ENCODE data around the gene GTPBP4. TPM values are rescaled to one million over a fixed set of nuclear protein-coding genes. Genes with fewer than 3 reads are reported as not detected.
A peak's percentile ranks its signal among the peaks of the same experiment; 100 is the strongest.

Gene GTPBP4
- total RNA-seq, 1 experiment from 2014 or later = 62.5 TPM

DNA sequence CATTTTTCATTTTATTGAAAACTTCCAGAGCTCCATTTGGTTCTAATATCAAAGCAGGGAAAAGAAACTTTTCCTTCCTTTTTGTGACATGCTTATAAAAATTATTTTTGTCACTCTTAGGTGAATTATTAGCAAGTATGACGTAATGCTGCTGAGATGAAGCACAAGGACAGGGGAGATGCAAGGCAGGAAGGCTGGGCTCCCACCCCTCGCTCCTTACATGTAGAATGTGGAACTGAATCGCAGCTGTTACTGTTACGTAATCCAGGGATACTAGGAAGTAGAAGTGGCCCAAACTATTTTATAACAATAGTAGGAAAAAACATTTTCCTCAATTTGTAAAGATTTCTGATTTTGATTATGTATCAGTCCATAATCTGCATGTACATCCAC lies 17.1 kb upstream of the GTPBP4 start:
- no peak for DNase-seq
- H3K79me2 ChIP-seq (ENCODE audit: low read depth) = no peaks in the 10 kb centered on the region
- CTCF ChIA-PET = no interaction called here
- H3K27ac ChIP-seq = no peak overlapping the region
- peaks cover 4% of the 10 kb centered on the region; the same call in 1 of the 2 replicates for H3K27me3 ChIP-seq (ENCODE audit: insufficient read depth, low read depth)
- TF ChIP-seq EZH2 (IDR thresholded peaks at IDR 0.05; ENCODE audit: low read depth) = no peak
- TF ChIP-seq, protein P1, sequence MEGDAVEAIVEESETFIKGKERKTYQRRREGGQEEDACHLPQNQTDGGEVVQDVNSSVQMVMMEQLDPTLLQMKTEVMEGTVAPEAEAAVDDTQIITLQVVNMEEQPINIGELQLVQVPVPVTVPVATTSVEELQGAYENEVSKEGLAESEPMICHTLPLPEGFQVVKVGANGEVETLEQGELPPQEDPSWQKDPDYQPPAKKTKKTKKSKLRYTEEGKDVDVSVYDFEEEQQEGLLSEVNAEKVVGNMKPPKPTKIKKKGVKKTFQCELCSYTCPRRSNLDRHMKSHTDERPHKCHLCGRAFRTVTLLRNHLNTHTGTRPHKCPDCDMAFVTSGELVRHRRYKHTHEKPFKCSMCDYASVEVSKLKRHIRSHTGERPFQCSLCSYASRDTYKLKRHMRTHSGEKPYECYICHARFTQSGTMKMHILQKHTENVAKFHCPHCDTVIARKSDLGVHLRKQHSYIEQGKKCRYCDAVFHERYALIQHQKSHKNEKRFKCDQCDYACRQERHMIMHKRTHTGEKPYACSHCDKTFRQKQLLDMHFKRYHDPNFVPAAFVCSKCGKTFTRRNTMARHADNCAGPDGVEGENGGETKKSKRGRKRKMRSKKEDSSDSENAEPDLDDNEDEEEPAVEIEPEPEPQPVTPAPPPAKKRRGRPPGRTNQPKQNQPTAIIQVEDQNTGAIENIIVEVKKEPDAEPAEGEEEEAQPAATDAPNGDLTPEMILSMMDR (conservative IDR thresholded peaks at IDR 0.05) = no peak
- H3F3A ChIP-seq (ENCODE audit: insufficient read depth, low read depth) = no peaks in the 10 kb centered on the region
- H2AFZ ChIP-seq = no peak overlapping the region
- no peaks in the 10 kb centered on the region for H3K36me3 ChIP-seq (ENCODE audit: low read depth)
- no peaks in the 10 kb centered on the region for H3K9me3 ChIP-seq (ENCODE audit: insufficient read depth, low read depth)
- H4K20me1 ChIP-seq (ENCODE audit: insufficient read depth) = no peaks in the 10 kb centered on the region
- peak overlapping the region; percentile 54; the same call in 1 of the 2 replicates for H3K4me2 ChIP-seq
- POLR2A ChIA-PET (ENCODE audit: unreplicated experiment) = no interaction called here
- intact Hi-C loops (cut with micrococcal nuclease; ENCODE audit: unreplicated experiment) = no loop called here
- no TSS peak for BruUV-seq (replicated peaks)
- H3K4me1 ChIP-seq (replicated peaks; ENCODE audit: insufficient read depth) = peaks cover 11% of the 10 kb centered on the region; the same call in 1 of the 2 replicates
- H3K9me2 ChIP-seq (ENCODE audit: insufficient read depth) = no peaks in the 10 kb centered on the region
- H3K4me3 ChIP-seq = no peak overlapping the region

DNA sequence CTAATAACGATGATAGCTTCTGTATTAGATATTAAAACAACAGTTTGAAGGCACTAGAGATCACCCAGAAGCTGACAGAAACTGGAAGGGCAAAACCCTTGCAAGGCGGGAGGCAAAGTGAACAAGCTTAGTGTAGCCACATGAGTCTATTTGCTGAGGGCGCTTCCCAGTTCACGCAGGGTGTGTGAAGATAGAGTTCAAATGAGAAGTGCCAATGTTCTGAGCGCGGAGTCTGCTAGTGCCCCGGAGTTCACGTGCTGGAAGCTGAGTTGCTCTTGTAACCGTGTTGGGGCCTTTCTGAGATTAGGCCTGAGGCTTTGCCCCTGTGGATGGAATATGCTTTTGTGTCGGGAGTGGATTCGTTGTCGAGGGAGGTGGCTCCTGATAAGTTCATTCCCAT lies 16.6 kb upstream of the GTPBP4 start:
- Histone ChIP-seq H3K4me2 (no peak overlapping the region), H3K79me2 (ENCODE audit: low read depth) (no peaks in the 10 kb centered on the region), H3K36me3 (ENCODE audit: low read depth) (no peaks in the 10 kb centered on the region), H3F3A (ENCODE audit: insufficient read depth, low read depth) (no peaks in the 10 kb centered on the region), H3K9me3 (ENCODE audit: insufficient read depth, low read depth) (no peaks in the 10 kb centered on the region), H4K20me1 (ENCODE audit: insufficient read depth) (no peaks in the 10 kb centered on the region), H3K4me3 (no peak overlapping the region), H2AFZ (no peak overlapping the region), H3K9me2 (ENCODE audit: insufficient read depth) (no peaks in the 10 kb centered on the region), H3K27ac (no peak overlapping the region), H3K4me1 (replicated peaks; ENCODE audit: insufficient read depth) (peaks cover 11% of the 10 kb centered on the region; the same call in 1 of the 2 replicates), H3K27me3 (ENCODE audit: insufficient read depth, low read depth) (peaks cover 4% of the 10 kb centered on the region; the same call in 1 of the 2 replicates)
- ChIA-PET POLR2A (ENCODE audit: unreplicated experiment) (no interaction called here), CTCF (no interaction called here)
- DNase-seq = no peak
- intact Hi-C loops (cut with micrococcal nuclease; ENCODE audit: unreplicated experiment) = no loop called here
- TF ChIP-seq EZH2 (IDR thresholded peaks at IDR 0.05; ENCODE audit: low read depth) = no peak
- TF ChIP-seq, protein P1 (conservative IDR thresholded peaks at IDR 0.05) = no peak
- BruUV-seq (replicated peaks) = no TSS peak

DNA sequence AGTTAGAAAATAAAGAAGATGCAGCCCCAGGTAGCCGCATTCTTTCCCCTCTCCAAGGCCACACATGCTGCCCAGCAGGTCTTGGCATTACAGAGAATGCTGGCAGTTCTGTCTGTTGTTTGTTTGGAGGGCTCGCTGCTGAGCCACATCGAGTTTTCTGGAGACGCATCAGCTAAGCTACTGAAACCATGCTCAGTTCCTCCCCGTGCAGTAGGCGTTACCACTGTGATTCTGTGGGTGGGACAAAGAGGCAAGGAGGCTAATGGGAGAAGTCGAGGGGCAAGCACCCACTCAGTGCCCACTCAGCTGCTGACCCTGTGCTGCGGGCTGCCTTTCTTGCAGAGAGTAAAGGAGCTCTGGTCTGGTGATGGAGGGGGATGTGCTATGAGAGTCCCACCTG lies 15.5 kb upstream of the GTPBP4 start:
- H3F3A ChIP-seq (ENCODE audit: insufficient read depth, low read depth) = no peaks in the 10 kb centered on the region
- intact Hi-C loops (cut with micrococcal nuclease; ENCODE audit: unreplicated experiment) = no loop called here
- no peaks in the 10 kb centered on the region for H3K36me3 ChIP-seq (ENCODE audit: low read depth)
- no TSS peak for BruUV-seq (replicated peaks)
- ChIA-PET CTCF (no interaction called here), POLR2A (ENCODE audit: unreplicated experiment) (no interaction called here)
- H2AFZ ChIP-seq = no peak overlapping the region
- H3K27ac ChIP-seq = no peak overlapping the region
- H3K79me2 ChIP-seq (ENCODE audit: low read depth) = no peaks in the 10 kb centered on the region
- TF ChIP-seq EZH2 (IDR thresholded peaks at IDR 0.05; ENCODE audit: low read depth) = no peak
- TF ChIP-seq, protein P1 (conservative IDR thresholded peaks at IDR 0.05) = no peak
- no peak for DNase-seq
- peaks cover 11% of the 10 kb centered on the region; the same call in 1 of the 2 replicates for H3K4me1 ChIP-seq (replicated peaks; ENCODE audit: insufficient read depth)
- H3K27me3 ChIP-seq (ENCODE audit: insufficient read depth, low read depth) = peaks cover 4% of the 10 kb centered on the region; the same call in 1 of the 2 replicates
- H3K4me2 ChIP-seq = no peak overlapping the region
- no peaks in the 10 kb centered on the region for H4K20me1 ChIP-seq (ENCODE audit: insufficient read depth)
- H3K9me3 ChIP-seq (ENCODE audit: insufficient read depth, low read depth) = no peaks in the 10 kb centered on the region
- no peak overlapping the region for H3K4me3 ChIP-seq
- H3K9me2 ChIP-seq (ENCODE audit: insufficient read depth) = no peaks in the 10 kb centered on the region

Data from PC-9 (cell line).